ENCODE data around the gene ADAM23.

The ADAM23 gene

GRCh38 chr2:206443735-206444527 is 599 bp downstream of the ADAM23 start:
- peak; percentile 35 for DNase-seq

- no peak for DNase-seq
Measured at GRCh38 chr2:206445948-206446347, 2.6 kb downstream of the ADAM23 start.

GRCh38 chr2:206452242-206452641 is 8.9 kb downstream of the ADAM23 start:
- DNase-seq = no peak

GRCh38 chr2:206452750-206453149 is 9.4 kb downstream of the ADAM23 start:
- DNase-seq = no peak

GRCh38 chr2:206456078-206456754 is 12.9 kb downstream of the ADAM23 start:
- no peak for DNase-seq

- no peak for DNase-seq
Measured at GRCh38 chr2:206457188-206457634, 13.9 kb downstream of the ADAM23 start.

- DNase-seq = no peak
Measured at GRCh38 chr2:206462240-206462854, 19.0 kb downstream of the ADAM23 start.

- no peak for DNase-seq
Measured at GRCh38 chr2:206463685-206464084, 20.4 kb downstream of the ADAM23 start.

- no peak for DNase-seq
Measured at GRCh38 chr2:206464597-206464996, 21.3 kb downstream of the ADAM23 start.

GRCh38 chr2:206471524-206472062 is 28.3 kb downstream of the ADAM23 start:
- no peak for DNase-seq

- no peak for DNase-seq
Measured at GRCh38 chr2:206472094-206472493, 28.8 kb downstream of the ADAM23 start.

GRCh38 chr2:206474099-206474498 is 30.8 kb downstream of the ADAM23 start:
- DNase-seq = no peak

- no peak for DNase-seq
Measured at GRCh38 chr2:206477296-206477695, 34.0 kb downstream of the ADAM23 start.

GRCh38 chr2:206478340-206478739 is 35.0 kb downstream of the ADAM23 start:
- no peak for DNase-seq

- DNase-seq = no peak
Measured at GRCh38 chr2:206480161-206480560, 36.8 kb downstream of the ADAM23 start.

GRCh38 chr2:206480620-206481019 is 37.3 kb downstream of the ADAM23 start:
- DNase-seq = no peak

GRCh38 chr2:206481056-206481455 is 37.7 kb downstream of the ADAM23 start:
- no peak for DNase-seq

- DNase-seq = no peak
Measured at GRCh38 chr2:206482123-206482522, 38.8 kb downstream of the ADAM23 start.

- DNase-seq = no peak
Measured at GRCh38 chr2:206482633-206483032, 39.3 kb downstream of the ADAM23 start.

- no peak for DNase-seq
Measured at GRCh38 chr2:206488053-206488452, 44.7 kb downstream of the ADAM23 start.

- no peak for DNase-seq
Measured at GRCh38 chr2:206488623-206489022, 45.3 kb downstream of the ADAM23 start.

- DNase-seq = no peak
Measured at GRCh38 chr2:206494061-206494460, 50.7 kb downstream of the ADAM23 start.

- DNase-seq = no peak
Measured at GRCh38 chr2:206502729-206503128, 59.4 kb downstream of the ADAM23 start.

GRCh38 chr2:206511283-206511682 is 68.0 kb downstream of the ADAM23 start:
- no peak for DNase-seq
